IPS-15b (cell line): ENCODE results near the gene INPP5K.
"Not testable (repeated sequence)": the region's sequence is repeated elsewhere in the genome, so short reads cannot be mapped to it uniquely, and the experiment has no call there.

Experiments
- H3K27me3 ChIP-seq: one replicate; pipeline ENCODE4 v1.6.1; 2013; ENCODE audit warnings: low read length; ENCODE audit not compliant: control insufficient read depth, insufficient read depth
- H3K36me3 ChIP-seq: one replicate; pipeline ENCODE4 v1.6.1; 2013; ENCODE audit warnings: low read length; ENCODE audit not compliant: control insufficient read depth, insufficient read depth
- H3K4me1 ChIP-seq: one replicate; pipeline ENCODE4 v1.6.1; 2013; ENCODE audit warnings: mild to moderate bottlenecking, low read length; ENCODE audit not compliant: control insufficient read depth, insufficient read depth
- H3K4me3 ChIP-seq: one replicate; pipeline ENCODE4 v1.5.1; 2013; ENCODE audit warnings: low read depth, low read length
- H3K9ac ChIP-seq: one replicate; pipeline ENCODE4 v1.6.1; 2013; ENCODE audit warnings: low read depth, mild to moderate bottlenecking, low read length
- H3K9me3 ChIP-seq: one replicate; pipeline ENCODE4 v1.6.1; 2013; ENCODE audit warnings: mild to moderate bottlenecking, low read length; ENCODE audit not compliant: control insufficient read depth, insufficient read depth

Gene INPP5K

GRCh38 chr17:1447052-1447451 is 69.4 kb downstream of the INPP5K start:
- Histone ChIP-seq H3K4me3 (no peak overlapping the region), H3K4me1 (no peaks in the 10 kb centered on the region), H3K27me3 (no peaks in the 10 kb centered on the region), H3K36me3 (no peaks in the 10 kb centered on the region), H3K9ac (no peak overlapping the region), H3K9me3 (no peaks in the 10 kb centered on the region)

- H3K9me3 ChIP-seq: no peaks in the 10 kb centered on the region
- H3K27me3 ChIP-seq: no peaks in the 10 kb centered on the region
- H3K4me3 ChIP-seq: no peak overlapping the region
- no peaks in the 10 kb centered on the region for H3K36me3 ChIP-seq
- no peaks in the 10 kb centered on the region for H3K4me1 ChIP-seq
- no peak overlapping the region for H3K9ac ChIP-seq
These were observed 70.2 kb downstream of the INPP5K start for GRCh38 chr17:1446201-1446600.

GRCh38 chr17:1445695-1446094 is 70.7 kb downstream of the INPP5K start:
- not testable (repeated sequence) for H3K4me3 ChIP-seq, H3K4me1 ChIP-seq, H3K9me3 ChIP-seq, H3K9ac ChIP-seq, H3K36me3 ChIP-seq, H3K27me3 ChIP-seq
